Measurements from ENCODE around the gene CNOT9.

CNOT9 gene

DNA sequence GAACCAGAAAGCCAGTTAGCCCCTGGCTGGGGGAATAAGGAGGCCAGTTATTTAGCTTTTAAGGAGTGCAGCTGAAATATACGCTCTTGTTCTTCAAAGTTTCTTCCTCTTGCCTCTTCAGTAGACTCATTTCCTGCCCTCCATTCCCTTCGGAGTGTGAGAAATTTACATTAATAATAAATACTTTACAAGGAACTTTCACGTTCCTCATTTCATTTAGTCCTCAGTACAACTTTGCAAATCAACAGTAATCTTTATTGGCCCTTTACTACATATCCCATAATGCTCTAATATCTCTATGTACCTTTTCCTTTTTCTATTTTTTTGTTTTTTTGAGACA is 54.7 kb downstream of the CNOT9 start:
- Histone ChIP-seq H3K36me3 (ENCODE audit: control insufficient read depth in 4 of 4, insufficient read depth in 4 of 4, low read length in 3 of 4) (no peaks in the 10 kb centered on the region), H3K27me3 (replicated peaks in 2 of 5; ENCODE audit: control insufficient read depth in 4 of 5, insufficient read depth in 5 of 5, low read length in 4 of 5) (no peaks in the 10 kb centered on the region), H3K4me3 (ENCODE audit: control insufficient read depth in 1 of 7, extremely low read depth in 1 of 7, insufficient read depth in 4 of 7, low read depth in 2 of 7, low read length in 6 of 7) (peak overlapping the region in 1 of 7 experiments; percentile 11), H3K27ac (ENCODE audit: insufficient read depth in 1 of 2, low read depth in 1 of 2, low read length in 2 of 2, poor library complexity in 1 of 2, severe bottlenecking in 2 of 2) (no peak overlapping the region), H3K4me1 (ENCODE audit: control extremely low read depth in 1 of 4, control insufficient read depth in 4 of 4, insufficient read depth in 4 of 4, low read length in 3 of 4) (peaks cover 0 to 9% (median 4%) of the 10 kb centered on the region in 4 experiments), H3K9me3 (ENCODE audit: control extremely low read depth in 1 of 5, control insufficient read depth in 4 of 5, insufficient read depth in 2 of 5, low read depth in 1 of 5, low read length in 4 of 5) (no peaks in the 10 kb centered on the region)
- ChIA-PET POLR2A (interaction anchor here (1.2 kb wide), 1 partner anchor 15 kb away, joined by 3 read pairs; the partner anchor contains the start of gene PLCD4), CTCF (interaction anchor here (1.3 kb wide), 1 partner anchor 34 kb away, joined by 3 read pairs; no protein-coding TSS in a partner anchor)
- 20% methylated on average over 1 of the region's 3 CpGs for WGBS (ENCODE audit: insufficient coverage)
- peak in 2 of 3 donors; percentile 9 to 12 for DNase-seq

DNA sequence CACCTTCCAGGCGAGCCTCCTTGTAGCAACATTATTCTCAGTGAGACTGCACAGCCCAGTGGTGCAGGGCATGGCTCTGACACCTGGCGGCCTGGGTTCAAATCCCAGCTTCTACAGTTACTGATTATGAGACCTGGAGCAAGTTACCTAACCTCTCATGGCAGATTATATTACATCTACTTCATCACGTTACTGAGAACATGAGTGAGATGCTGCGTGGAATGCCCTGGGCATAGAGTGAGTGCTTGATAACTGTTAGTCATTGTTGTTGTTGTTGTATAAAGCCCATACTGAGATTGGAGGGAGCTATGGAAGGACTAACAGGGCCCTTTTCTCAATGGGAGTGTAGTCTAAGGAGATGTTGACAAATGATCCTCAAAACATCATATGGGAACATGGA is 57.7 kb downstream of the CNOT9 start:
- Histone ChIP-seq H3K4me3 (ENCODE audit: control insufficient read depth in 1 of 7, extremely low read depth in 1 of 7, insufficient read depth in 4 of 7, low read depth in 2 of 7, low read length in 6 of 7) (no peak overlapping the region), H3K27ac (ENCODE audit: insufficient read depth in 1 of 2, low read depth in 1 of 2, low read length in 2 of 2, poor library complexity in 1 of 2, severe bottlenecking in 2 of 2) (no peak overlapping the region), H3K9me3 (ENCODE audit: control extremely low read depth in 1 of 5, control insufficient read depth in 4 of 5, insufficient read depth in 2 of 5, low read depth in 1 of 5, low read length in 4 of 5) (no peaks in the 10 kb centered on the region), H3K27me3 (replicated peaks in 2 of 5; ENCODE audit: control insufficient read depth in 4 of 5, insufficient read depth in 5 of 5, low read length in 4 of 5) (no peaks in the 10 kb centered on the region), H3K36me3 (ENCODE audit: control insufficient read depth in 4 of 4, insufficient read depth in 4 of 4, low read length in 3 of 4) (no peaks in the 10 kb centered on the region), H3K4me1 (ENCODE audit: control extremely low read depth in 1 of 4, control insufficient read depth in 4 of 4, insufficient read depth in 4 of 4, low read length in 3 of 4) (peaks cover 0 to 9% (median 4%) of the 10 kb centered on the region in 4 experiments)
- 96% methylated on average over 3 of the region's 4 CpGs for WGBS (ENCODE audit: insufficient coverage)
- ChIA-PET POLR2A (interaction anchor here (0.6 kb wide), 1 partner anchor 87 kb away, joined by 3 read pairs; no protein-coding TSS in a partner anchor), CTCF (interaction anchor here (1.0 to 1.3 kb wide), 2 partner anchors 28 to 40 kb away, joined by 3 read pairs; no protein-coding TSS in a partner anchor)
- DNase-seq: no peak

DNA sequence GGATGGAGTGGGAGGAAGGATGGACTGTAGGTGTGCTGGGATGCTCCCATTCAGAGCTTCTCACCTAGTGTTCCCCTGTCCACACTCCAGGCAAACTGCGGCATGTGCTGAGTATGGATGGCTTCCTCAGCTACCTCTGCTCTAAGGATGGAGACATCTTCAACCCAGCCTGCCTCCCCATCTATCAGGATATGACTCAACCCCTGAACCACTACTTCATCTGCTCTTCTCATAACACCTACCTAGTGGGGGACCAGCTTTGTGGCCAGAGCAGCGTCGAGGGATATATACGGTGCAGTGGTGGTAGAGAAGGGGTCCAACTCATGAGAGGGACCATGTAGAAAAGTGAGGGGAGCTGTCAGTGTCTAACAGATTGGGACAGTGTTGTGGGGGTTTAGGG is 59.3 kb downstream of the CNOT9 start:
- H3K4me1 ChIP-seq (ENCODE audit: control extremely low read depth in 1 of 4, control insufficient read depth in 4 of 4, insufficient read depth in 4 of 4, low read length in 3 of 4): peaks cover 0 to 4% (median 2%) of the 10 kb centered on the region in 4 experiments
- DNase-seq: no peak
- no peaks in the 10 kb centered on the region for H3K36me3 ChIP-seq (ENCODE audit: control insufficient read depth in 4 of 4, insufficient read depth in 4 of 4, low read length in 3 of 4)
- ChIA-PET CTCF (interaction anchor here (0.6 to 1.7 kb wide), 4 partner anchors 12 to 178 kb away, joined by 3 to 5 read pairs (median 4); no protein-coding TSS in a partner anchor), POLR2A (no interaction called here)
- no peak overlapping the region for H3K27ac ChIP-seq (ENCODE audit: insufficient read depth in 1 of 2, low read depth in 1 of 2, low read length in 2 of 2, poor library complexity in 1 of 2, severe bottlenecking in 2 of 2)
- no peaks in the 10 kb centered on the region for H3K9me3 ChIP-seq (ENCODE audit: control extremely low read depth in 1 of 5, control insufficient read depth in 4 of 5, insufficient read depth in 2 of 5, low read depth in 1 of 5, low read length in 4 of 5)
- WGBS (ENCODE audit: insufficient coverage): 100% methylated on average over 3 of the region's 4 CpGs
- no peak overlapping the region for H3K4me3 ChIP-seq (ENCODE audit: control insufficient read depth in 1 of 7, extremely low read depth in 1 of 7, insufficient read depth in 4 of 7, low read depth in 2 of 7, low read length in 6 of 7)
- no peaks in the 10 kb centered on the region for H3K27me3 ChIP-seq (replicated peaks in 2 of 5; ENCODE audit: control insufficient read depth in 4 of 5, insufficient read depth in 5 of 5, low read length in 4 of 5)

DNA sequence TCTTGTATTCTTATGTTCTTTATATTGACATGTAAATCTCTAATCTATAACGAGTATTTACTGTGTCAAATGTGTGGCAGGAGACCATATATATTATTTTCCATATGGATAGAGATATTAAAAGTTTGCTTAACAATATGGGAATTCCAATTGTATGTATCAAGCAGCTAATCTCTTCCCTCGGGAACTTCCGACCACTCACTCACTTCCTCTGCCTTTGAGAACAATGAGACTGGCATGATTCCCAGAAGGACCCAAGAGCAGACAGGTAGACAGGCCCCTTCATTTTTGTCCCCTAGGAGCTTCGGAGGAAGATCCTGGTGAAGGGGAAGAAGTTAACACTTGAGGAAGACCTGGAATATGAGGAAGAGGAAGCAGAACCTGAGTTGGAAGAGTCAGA is 63.2 kb downstream of the CNOT9 start:
- no peaks in the 10 kb centered on the region for H3K27me3 ChIP-seq (replicated peaks in 2 of 5; ENCODE audit: control insufficient read depth in 4 of 5, insufficient read depth in 5 of 5, low read length in 4 of 5)

DNA sequence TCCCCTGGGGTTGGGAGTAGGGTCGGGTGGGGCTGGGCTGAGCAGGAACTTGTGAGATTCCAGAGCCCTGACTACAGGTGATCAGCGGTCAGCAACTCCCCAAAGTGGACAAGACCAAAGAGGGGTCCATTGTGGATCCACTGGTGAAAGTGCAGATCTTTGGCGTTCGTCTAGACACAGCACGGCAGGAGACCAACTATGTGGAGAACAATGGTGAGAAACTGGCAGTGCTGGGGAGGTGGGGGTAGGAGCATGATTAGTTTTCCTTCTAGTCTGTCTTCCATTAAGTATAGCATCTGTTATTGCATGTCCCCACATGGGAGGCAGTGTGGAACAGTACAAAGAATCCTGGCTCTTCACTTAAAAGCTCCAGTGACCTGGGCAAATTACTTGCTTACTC is 67.1 kb downstream of the CNOT9 start:
- POLR2A ChIA-PET: no interaction called here
- Histone ChIP-seq H3K27me3 (replicated peaks in 2 of 5; ENCODE audit: control insufficient read depth in 4 of 5, insufficient read depth in 5 of 5, low read length in 4 of 5) (no peaks in the 10 kb centered on the region), H3K36me3 (ENCODE audit: control insufficient read depth in 4 of 4, insufficient read depth in 4 of 4, low read length in 3 of 4) (peaks cover 36 to 69% (median 57%) of the 10 kb centered on the region in 4 experiments), H3K4me3 (ENCODE audit: control insufficient read depth in 1 of 7, extremely low read depth in 1 of 7, insufficient read depth in 4 of 7, low read depth in 2 of 7, low read length in 6 of 7) (no peak overlapping the region), H3K4me1 (ENCODE audit: control extremely low read depth in 1 of 4, control insufficient read depth in 4 of 4, insufficient read depth in 4 of 4, low read length in 3 of 4) (no peaks in the 10 kb centered on the region), H3K9me3 (ENCODE audit: control extremely low read depth in 1 of 5, control insufficient read depth in 4 of 5, insufficient read depth in 2 of 5, low read depth in 1 of 5, low read length in 4 of 5) (no peaks in the 10 kb centered on the region), H3K27ac (ENCODE audit: insufficient read depth in 1 of 2, low read depth in 1 of 2, low read length in 2 of 2, poor library complexity in 1 of 2, severe bottlenecking in 2 of 2) (no peak overlapping the region)
- WGBS (ENCODE audit: insufficient coverage): 93% methylated on average over 3 of the region's 5 CpGs
- CTCF ChIA-PET: no interaction called here
- DNase-seq: no peak

More for the DNA sequence above, 63.2 kb downstream of the CNOT9 start:
- no peak for DNase-seq
- Histone ChIP-seq H3K4me1 (ENCODE audit: control extremely low read depth in 1 of 4, control insufficient read depth in 4 of 4, insufficient read depth in 4 of 4, low read length in 3 of 4) (no peaks in the 10 kb centered on the region), H3K4me3 (ENCODE audit: control insufficient read depth in 1 of 7, extremely low read depth in 1 of 7, insufficient read depth in 4 of 7, low read depth in 2 of 7, low read length in 6 of 7) (no peak overlapping the region), H3K36me3 (ENCODE audit: control insufficient read depth in 4 of 4, insufficient read depth in 4 of 4, low read length in 3 of 4) (peaks cover 14 to 34% (median 26%) of the 10 kb centered on the region in 4 experiments), H3K27ac (ENCODE audit: insufficient read depth in 1 of 2, low read depth in 1 of 2, low read length in 2 of 2, poor library complexity in 1 of 2, severe bottlenecking in 2 of 2) (no peak overlapping the region), H3K9me3 (ENCODE audit: control extremely low read depth in 1 of 5, control insufficient read depth in 4 of 5, insufficient read depth in 2 of 5, low read depth in 1 of 5, low read length in 4 of 5) (no peaks in the 10 kb centered on the region)
- ChIA-PET CTCF (interaction anchor here (0.8 kb wide), 1 partner anchor 32 kb away, joined by 4 read pairs; no protein-coding TSS in a partner anchor), POLR2A (no interaction called here)
- WGBS (ENCODE audit: insufficient coverage): 71% methylated on average over 1 of the region's 4 CpGs

DNA sequence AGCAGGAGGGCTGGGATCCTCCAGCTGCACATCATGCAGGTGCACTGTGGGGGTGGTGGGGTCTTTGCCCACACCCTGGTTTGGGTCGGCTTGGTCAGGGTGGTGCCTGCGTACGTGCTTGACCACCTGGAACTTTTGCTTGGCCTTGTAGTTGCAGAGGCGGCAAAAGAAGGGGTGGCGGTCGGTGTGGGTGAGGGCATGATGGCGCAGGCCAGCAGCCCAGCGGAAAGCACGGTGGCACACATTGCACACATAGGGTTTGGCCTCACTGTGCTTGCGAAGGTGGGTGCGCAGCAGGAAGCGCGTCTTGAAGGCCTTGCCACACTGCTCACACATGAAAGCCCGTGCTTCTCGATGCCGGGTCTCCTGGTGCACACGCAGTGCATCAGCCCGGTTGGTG is 69.7 kb downstream of the CNOT9 start:
- ChIA-PET POLR2A (no interaction called here), CTCF (interaction anchor here (1.3 to 2.1 kb wide), 2 partner anchors 9 to 21 kb away, joined by 3 to 7 read pairs; partner anchors contain the start of genes BCS1L and ZNF142)
- Histone ChIP-seq H3K27me3 (replicated peaks in 2 of 5; ENCODE audit: control insufficient read depth in 4 of 5, insufficient read depth in 5 of 5, low read length in 4 of 5) (no peaks in the 10 kb centered on the region), H3K9me3 (ENCODE audit: control extremely low read depth in 1 of 5, control insufficient read depth in 4 of 5, insufficient read depth in 2 of 5, low read depth in 1 of 5, low read length in 4 of 5) (no peaks in the 10 kb centered on the region), H3K36me3 (ENCODE audit: control insufficient read depth in 4 of 4, insufficient read depth in 4 of 4, low read length in 3 of 4) (peaks cover 39 to 87% (median 72%) of the 10 kb centered on the region in 4 experiments), H3K27ac (ENCODE audit: insufficient read depth in 1 of 2, low read depth in 1 of 2, low read length in 2 of 2, poor library complexity in 1 of 2, severe bottlenecking in 2 of 2) (no peak overlapping the region), H3K4me1 (ENCODE audit: control extremely low read depth in 1 of 4, control insufficient read depth in 4 of 4, insufficient read depth in 4 of 4, low read length in 3 of 4) (no peaks in the 10 kb centered on the region), H3K4me3 (ENCODE audit: control insufficient read depth in 1 of 7, extremely low read depth in 1 of 7, insufficient read depth in 4 of 7, low read depth in 2 of 7, low read length in 6 of 7) (no peak overlapping the region)
- no peak for DNase-seq
- 97% methylated on average over 17 of the region's 18 CpGs for WGBS (ENCODE audit: insufficient coverage)

DNA sequence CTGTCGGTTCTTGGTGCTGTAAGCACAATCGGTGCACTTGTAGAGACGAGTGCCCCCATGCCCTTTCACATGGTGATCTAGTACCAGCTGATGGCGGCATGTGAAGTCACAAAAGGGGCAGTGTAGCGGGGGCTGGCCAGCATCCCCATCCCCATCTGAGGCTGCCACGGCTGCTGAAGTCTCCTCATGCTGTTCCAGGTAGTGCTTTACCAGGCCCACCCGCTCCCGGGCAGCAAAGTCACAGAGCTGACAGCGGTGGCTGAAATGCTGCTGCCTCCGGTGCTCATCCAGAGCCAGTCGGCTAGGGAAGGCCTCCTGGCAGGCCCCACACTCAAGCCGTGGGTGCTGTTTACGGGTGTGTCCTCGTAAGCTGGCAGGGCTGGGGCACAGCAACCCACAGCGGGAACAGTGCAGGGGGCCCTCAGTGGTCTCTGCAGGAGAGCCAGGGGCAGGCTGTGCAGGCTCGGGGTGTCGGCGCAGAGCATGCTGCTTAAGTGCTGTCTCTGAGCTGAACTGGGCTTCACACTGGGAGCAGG is 73.5 kb downstream of the CNOT9 start:
- CTCF ChIA-PET: interaction anchor here (1.0 to 11.1 kb wide), 3 partner anchors 16 to 205 kb away, joined by 3 to 75 read pairs (median 3); partner anchors contain the start of genes BCS1L and ZNF142
- Histone ChIP-seq H3K4me3 (ENCODE audit: control insufficient read depth in 1 of 7, extremely low read depth in 1 of 7, insufficient read depth in 4 of 7, low read depth in 2 of 7, low read length in 6 of 7) (no peak overlapping the region), H3K9me3 (ENCODE audit: control extremely low read depth in 1 of 5, control insufficient read depth in 4 of 5, insufficient read depth in 2 of 5, low read depth in 1 of 5, low read length in 4 of 5) (no peaks in the 10 kb centered on the region), H3K4me1 (ENCODE audit: control extremely low read depth in 1 of 4, control insufficient read depth in 4 of 4, insufficient read depth in 4 of 4, low read length in 3 of 4) (no peaks in the 10 kb centered on the region), H3K27ac (ENCODE audit: insufficient read depth in 1 of 2, low read depth in 1 of 2, low read length in 2 of 2, poor library complexity in 1 of 2, severe bottlenecking in 2 of 2) (no peak overlapping the region), H3K36me3 (ENCODE audit: control insufficient read depth in 4 of 4, insufficient read depth in 4 of 4, low read length in 3 of 4) (peaks cover 35 to 87% (median 71%) of the 10 kb centered on the region in 4 experiments), H3K27me3 (replicated peaks in 2 of 5; ENCODE audit: control insufficient read depth in 4 of 5, insufficient read depth in 5 of 5, low read length in 4 of 5) (no peaks in the 10 kb centered on the region)
- DNase-seq: no peak
- POLR2A ChIA-PET: no interaction called here
- WGBS (ENCODE audit: insufficient coverage): 96% methylated on average over 17 of the region's 18 CpGs

Data from common myeloid progenitor, CD34-positive (primary cell).